SK-N-SH (cell line): ENCODE data around the gene KEAP1. TPM values are rescaled to one million over a fixed set of nuclear protein-coding genes. Genes with fewer than 3 reads are reported as not detected.

Source experiments
- CTCF ChIA-PET: fragments of 300-600, 350-600 bp; formaldehyde crosslinking; extraction: SDS; loops from one replicate; lab custom pipeline; 2021; lab: Yijun Ruan, JAX
- POLR2A ChIA-PET: fragments of 350-600 bp; sonication (Branson Sonifier 250); formaldehyde crosslinking; extraction: SDS; loops from one replicate; lab custom pipeline; 2020; ENCODE audit warnings: antibody characterized with exemption, inconsistent platforms; lab: Yijun Ruan, JAX
- DNase-seq: peaks from one replicate; pipeline ENCODE4 v3.0.0; 2012
- H2AFZ ChIP-seq: fragments of 200-600 bp; sonication (generic); 2 replicates; pipeline ENCODE4 v1.8.1; 2016; ENCODE audit warnings: antibody characterized with exemption, mild to moderate bottlenecking, low read depth
- H3F3A ChIP-seq: fragments of 200-600 bp; sonication (generic); replicated peaks from 2 replicates; pipeline ENCODE3; 2016; ENCODE audit warnings: antibody characterized with exemption, mild to moderate bottlenecking; ENCODE audit not compliant: insufficient read depth
- H3K27ac ChIP-seq, 2 experiments: fragments of 200-500 bp in 1 of 2; fragments of 200-600 bp in 1 of 2; sonication (Bioruptor generic) in 1 of 2; sonication (generic), shearing (Covaris generic) in 1 of 2; 2 replicates each; pipeline versions ENCODE4 v1.5.1 to v1.6.1; 2014 to 2016; ENCODE audit warnings: low read depth in 2 of 2, inconsistent platforms in 1 of 2, low read length in 1 of 2, mild to moderate bottlenecking in 1 of 2, mixed read lengths in 1 of 2
- H3K27me3 ChIP-seq: fragments of 200-600 bp; sonication (generic), shearing (Covaris generic); 2 replicates; pipeline ENCODE4 v1.6.1; 2016; ENCODE audit warnings: mixed run types; ENCODE audit not compliant: insufficient read depth
- H3K36me3 ChIP-seq, 2 experiments: fragments of 200-500 bp in 1 of 2; fragments of 200-600 bp in 1 of 2; sonication (Bioruptor generic) in 1 of 2; sonication (generic) in 1 of 2; replicated peaks in 1 of 2; 2 replicates each; pipeline versions ENCODE3 to v1.5.1; 2014 to 2016; ENCODE audit warnings: low read length in 1 of 2, mild to moderate bottlenecking in 1 of 2; ENCODE audit not compliant: insufficient read depth in 2 of 2, control insufficient read depth in 1 of 2
- H3K4me1 ChIP-seq, 2 experiments: fragments of 200-500 bp in 1 of 2; fragments of 200-600 bp in 1 of 2; sonication (Bioruptor generic) in 1 of 2; sonication (generic), shearing (Covaris generic) in 1 of 2; 2 replicates each; pipeline versions ENCODE4 v1.5.1 to v1.6.1; 2014 to 2016; ENCODE audit warnings: low read depth in 1 of 2, low read length in 1 of 2, mixed run types in 1 of 2; ENCODE audit not compliant: insufficient read depth in 2 of 2, control insufficient read depth in 1 of 2
- H3K4me2 ChIP-seq: fragments of 200-600 bp; sonication (generic), shearing (Covaris generic); 2 replicates; pipeline ENCODE4 v1.6.1; 2017; ENCODE audit warnings: mixed run types
- H3K4me3 ChIP-seq, 2 experiments: fragments of 200-500 bp in 1 of 2; fragments of 200-600 bp in 1 of 2; sonication (Bioruptor generic) in 1 of 2; sonication (generic), shearing (Covaris generic) in 1 of 2; 2 replicates each; pipeline versions ENCODE4 v1.5.1 to v1.8.1; 2014 to 2016; ENCODE audit warnings: low read depth in 2 of 2, inconsistent platforms in 1 of 2, low read length in 1 of 2, mild to moderate bottlenecking in 1 of 2, mixed read lengths in 1 of 2, moderate library complexity in 1 of 2
- H3K79me2 ChIP-seq: fragments of 200-600 bp; sonication (generic); 2 replicates; pipeline ENCODE4 v1.8.1; 2017; ENCODE audit warnings: mild to moderate bottlenecking; ENCODE audit not compliant: insufficient read depth
- H3K9ac ChIP-seq: fragments of 200-600 bp; sonication (generic); 2 replicates; pipeline ENCODE4 v1.6.1; 2017; ENCODE audit warnings: mixed run types
- H3K9me2 ChIP-seq: fragments of 200-600 bp; sonication (generic); 2 replicates; pipeline ENCODE4 v1.6.1; 2017; ENCODE audit warnings: mixed run types
- H3K9me3 ChIP-seq: fragments of 200-600 bp; sonication (generic); 2 replicates; pipeline ENCODE4 v1.6.1; 2017; ENCODE audit warnings: mixed run types, mild to moderate bottlenecking, moderate library complexity
- H4K20me1 ChIP-seq: fragments of 200-600 bp; sonication (generic); 2 replicates; pipeline ENCODE4 v1.6.1; 2017; ENCODE audit warnings: mild to moderate bottlenecking, mixed run types; ENCODE audit not compliant: insufficient read depth
- ELF1 ChIP-seq: IDR thresholded peaks from 2 replicates; pipeline ENCODE4 v1.4.0; 2012
- FOSL2 ChIP-seq: IDR thresholded peaks from 2 replicates; pipeline ENCODE4 v1.4.0; 2012; ENCODE audit warnings: low read depth, mild to moderate bottlenecking, moderate library complexity, borderline replicate concordance
- FOXJ3 ChIP-seq: sonication (generic); formaldehyde crosslinking; IDR thresholded peaks from 2 replicates; pipeline ENCODE4 v1.5.1; 2020; ENCODE audit warnings: mild to moderate bottlenecking, missing genetic modification reagents
- FOXM1 ChIP-seq: IDR thresholded peaks from 2 replicates; pipeline ENCODE4 v1.4.0; 2012; ENCODE audit warnings: low read depth, mild to moderate bottlenecking
- GABPA ChIP-seq: IDR thresholded peaks from 2 replicates; pipeline ENCODE4 v1.4.0; 2012; ENCODE audit warnings: low read depth, mild to moderate bottlenecking
- MAX ChIP-seq: IDR thresholded peaks from 2 replicates; pipeline ENCODE4 v1.4.0; 2012; ENCODE audit warnings: low read depth
- MEF2A ChIP-seq: IDR thresholded peaks from 2 replicates; pipeline ENCODE4 v1.4.0; 2012; ENCODE audit warnings: low read depth, borderline replicate concordance
- MXI1 ChIP-seq: IDR thresholded peaks from 2 replicates; pipeline ENCODE4 v1.6.1; 2012; ENCODE audit warnings: mild to moderate bottlenecking, low read depth, low read length, improper control_type of control experiment
- NFIC ChIP-seq: IDR thresholded peaks from 2 replicates; pipeline ENCODE4 v1.4.0; 2012; ENCODE audit warnings: borderline replicate concordance
- PBX3 ChIP-seq: IDR thresholded peaks from 2 replicates; pipeline ENCODE4; 2012
- RAD21 ChIP-seq: IDR thresholded peaks from 2 replicates; pipeline ENCODE4 v1.6.1; 2012; ENCODE audit warnings: mild to moderate bottlenecking, low read length
- REST ChIP-seq: IDR thresholded peaks from 2 replicates; pipeline ENCODE4 v1.6.1; 2012; ENCODE audit warnings: mild to moderate bottlenecking, low read depth, low read length, moderate library complexity
- RXRA ChIP-seq: IDR thresholded peaks from 2 replicates; pipeline ENCODE4 v1.4.0; 2012; ENCODE audit warnings: low read depth, mild to moderate bottlenecking, borderline replicate concordance
- SIN3A ChIP-seq: IDR thresholded peaks from 2 replicates; pipeline ENCODE4 v1.6.1; 2012; ENCODE audit warnings: low read depth, mild to moderate bottlenecking, low read length, moderate library complexity, borderline replicate concordance
- SMC3 ChIP-seq: IDR thresholded peaks from 2 replicates; pipeline ENCODE4 v1.6.1; 2012; ENCODE audit warnings: low read depth, low read length, improper control_type of control experiment
- TAF1 ChIP-seq: IDR thresholded peaks from 2 replicates; pipeline ENCODE4 v1.6.1; 2012; ENCODE audit warnings: low read depth, mild to moderate bottlenecking, low read length, moderate library complexity, borderline replicate concordance
- TEAD4 ChIP-seq: IDR thresholded peaks from 2 replicates; pipeline ENCODE4 v1.4.0; 2012; ENCODE audit warnings: mild to moderate bottlenecking, borderline replicate concordance; ENCODE audit not compliant: insufficient read depth
- YY1 ChIP-seq: IDR thresholded peaks from 2 replicates; pipeline ENCODE4 v1.4.0; 2012; ENCODE audit warnings: low read depth, mild to moderate bottlenecking
- ZBTB33 ChIP-seq: IDR thresholded peaks from 2 replicates; pipeline ENCODE4 v1.4.0; 2012; ENCODE audit warnings: low read depth, borderline replicate concordance
- WGBS: methylation state at CpG from one replicate; pipeline ENCODE4 v1.1.6; 2017; ENCODE audit warnings: low lambda C conversion rate; 5-methylcytosine and 5-hydroxymethylcytosine counted together
- polyA plus RNA-seq, 3 experiments: library from polyadenylated mRNA; depleted of rRNA; stranded (reverse); fragments of >200 nt; gene quantifications; 2 replicates each; pipeline ENCODE4 v1.2.3, GENCODE V29; 2012
- TF ChIP-seq, protein P1 (sequence below): IDR thresholded peaks from 2 replicates; pipeline ENCODE4 v1.4.0; 2012; ENCODE audit warnings: low read depth, borderline replicate concordance
- TF ChIP-seq, protein P2 (sequence below): fragments of 200-600 bp; sonication (generic); IDR thresholded peaks from 2 replicates; pipeline ENCODE4 v1.6.1; 2017; ENCODE audit warnings: antibody characterized with exemption, mild to moderate bottlenecking, moderate library complexity
- TF ChIP-seq, protein P3 (sequence below): fragments of 150-350 bp; IDR thresholded peaks from 2 replicates; pipeline ENCODE4 v1.6.1; 2017; ENCODE audit warnings: antibody characterized with exemption, low read length, low read depth, borderline replicate concordance

Gene KEAP1
- polyA plus RNA-seq, 1 of the 3 experiments (the other 2 are of a cell fraction), result 72.9 TPM

GRCh38 chr19:10471909-10472308, 31.2 kb downstream of the KEAP1 start:
- peak; percentile 45 for TF ChIP-seq SMC3
- TF ChIP-seq TEAD4, result no peak
- no peak for TF ChIP-seq MEF2A
- TF ChIP-seq TAF1, result no peak
- TF ChIP-seq GABPA, result no peak
- TF ChIP-seq MXI1, result no peak
- TF ChIP-seq, protein P1, sequence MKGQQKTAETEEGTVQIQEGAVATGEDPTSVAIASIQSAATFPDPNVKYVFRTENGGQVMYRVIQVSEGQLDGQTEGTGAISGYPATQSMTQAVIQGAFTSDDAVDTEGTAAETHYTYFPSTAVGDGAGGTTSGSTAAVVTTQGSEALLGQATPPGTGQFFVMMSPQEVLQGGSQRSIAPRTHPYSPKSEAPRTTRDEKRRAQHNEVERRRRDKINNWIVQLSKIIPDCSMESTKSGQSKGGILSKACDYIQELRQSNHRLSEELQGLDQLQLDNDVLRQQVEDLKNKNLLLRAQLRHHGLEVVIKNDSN, result no peak
- peak; percentile 56 for TF ChIP-seq RAD21
- no peak for TF ChIP-seq SIN3A
- no peak for TF ChIP-seq NFIC
- no peak for TF ChIP-seq FOXM1
- no peak for TF ChIP-seq ZBTB33
- TF ChIP-seq RXRA, result no peak
- TF ChIP-seq YY1, result no peak
- TF ChIP-seq, protein P2, sequence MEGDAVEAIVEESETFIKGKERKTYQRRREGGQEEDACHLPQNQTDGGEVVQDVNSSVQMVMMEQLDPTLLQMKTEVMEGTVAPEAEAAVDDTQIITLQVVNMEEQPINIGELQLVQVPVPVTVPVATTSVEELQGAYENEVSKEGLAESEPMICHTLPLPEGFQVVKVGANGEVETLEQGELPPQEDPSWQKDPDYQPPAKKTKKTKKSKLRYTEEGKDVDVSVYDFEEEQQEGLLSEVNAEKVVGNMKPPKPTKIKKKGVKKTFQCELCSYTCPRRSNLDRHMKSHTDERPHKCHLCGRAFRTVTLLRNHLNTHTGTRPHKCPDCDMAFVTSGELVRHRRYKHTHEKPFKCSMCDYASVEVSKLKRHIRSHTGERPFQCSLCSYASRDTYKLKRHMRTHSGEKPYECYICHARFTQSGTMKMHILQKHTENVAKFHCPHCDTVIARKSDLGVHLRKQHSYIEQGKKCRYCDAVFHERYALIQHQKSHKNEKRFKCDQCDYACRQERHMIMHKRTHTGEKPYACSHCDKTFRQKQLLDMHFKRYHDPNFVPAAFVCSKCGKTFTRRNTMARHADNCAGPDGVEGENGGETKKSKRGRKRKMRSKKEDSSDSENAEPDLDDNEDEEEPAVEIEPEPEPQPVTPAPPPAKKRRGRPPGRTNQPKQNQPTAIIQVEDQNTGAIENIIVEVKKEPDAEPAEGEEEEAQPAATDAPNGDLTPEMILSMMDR, result peak; percentile 63
- no peak for TF ChIP-seq MAX
- TF ChIP-seq REST, result no peak
- TF ChIP-seq, protein P3, sequence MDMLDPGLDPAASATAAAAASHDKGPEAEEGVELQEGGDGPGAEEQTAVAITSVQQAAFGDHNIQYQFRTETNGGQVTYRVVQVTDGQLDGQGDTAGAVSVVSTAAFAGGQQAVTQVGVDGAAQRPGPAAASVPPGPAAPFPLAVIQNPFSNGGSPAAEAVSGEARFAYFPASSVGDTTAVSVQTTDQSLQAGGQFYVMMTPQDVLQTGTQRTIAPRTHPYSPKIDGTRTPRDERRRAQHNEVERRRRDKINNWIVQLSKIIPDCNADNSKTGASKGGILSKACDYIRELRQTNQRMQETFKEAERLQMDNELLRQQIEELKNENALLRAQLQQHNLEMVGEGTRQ, result no peak
- TF ChIP-seq FOSL2, result no peak
- TF ChIP-seq ELF1, result no peak
- TF ChIP-seq FOXJ3 (CRISPR knock-in tag), result no peak
- no peak for TF ChIP-seq PBX3
- no peak overlapping the region for H2AFZ ChIP-seq
- WGBS, result 18% methylated on average over 6 of the region's 6 CpGs
- H3K27ac ChIP-seq, result no peak overlapping the region
- H3K79me2 ChIP-seq, result no peaks in the 10 kb centered on the region
- H3K9me2 ChIP-seq, result no peaks in the 10 kb centered on the region
- no peaks in the 10 kb centered on the region for H4K20me1 ChIP-seq
- peak; percentile 65 for DNase-seq
- H3K4me1 ChIP-seq, result no peaks in the 10 kb centered on the region
- CTCF ChIA-PET, result interaction anchor here (0.8 to 1.8 kb wide), 4 partner anchors 11 to 228 kb away, joined by 3 to 4 read pairs (median 4); no protein-coding TSS in a partner anchor
- no peaks in the 10 kb centered on the region for H3K36me3 ChIP-seq
- no peaks in the 10 kb centered on the region for H3K27me3 ChIP-seq
- H3K9me3 ChIP-seq, result no peaks in the 10 kb centered on the region
- H3K4me2 ChIP-seq, result no peak overlapping the region
- H3K4me3 ChIP-seq, result no peak overlapping the region; a peak in 1 of 4 replicates
- H3K9ac ChIP-seq, result no peak overlapping the region
- H3F3A ChIP-seq, result peaks cover 12% of the 10 kb centered on the region
- POLR2A ChIA-PET, result no interaction called here
